DND-41 (cell line): ENCODE results near the gene IRF3.

Experiments
- EZH2 ChIP-seq: IDR thresholded peaks from 3 replicates; pipeline ENCODE4 v1.6.1; 2012; ENCODE audit warnings: borderline replicate concordance, low read depth, mild to moderate bottlenecking, moderate library complexity, low read length, inconsistent platforms; ENCODE audit not compliant: severe bottlenecking
- TF ChIP-seq, protein P1 (sequence below): IDR thresholded peaks from 2 replicates; pipeline ENCODE4 v1.5.1; 2012; ENCODE audit warnings: borderline replicate concordance, low read length, moderate library complexity, mild to moderate bottlenecking; ENCODE audit not compliant: poor library complexity, severe bottlenecking; ENCODE audit errors: extremely low read depth

DNA sequence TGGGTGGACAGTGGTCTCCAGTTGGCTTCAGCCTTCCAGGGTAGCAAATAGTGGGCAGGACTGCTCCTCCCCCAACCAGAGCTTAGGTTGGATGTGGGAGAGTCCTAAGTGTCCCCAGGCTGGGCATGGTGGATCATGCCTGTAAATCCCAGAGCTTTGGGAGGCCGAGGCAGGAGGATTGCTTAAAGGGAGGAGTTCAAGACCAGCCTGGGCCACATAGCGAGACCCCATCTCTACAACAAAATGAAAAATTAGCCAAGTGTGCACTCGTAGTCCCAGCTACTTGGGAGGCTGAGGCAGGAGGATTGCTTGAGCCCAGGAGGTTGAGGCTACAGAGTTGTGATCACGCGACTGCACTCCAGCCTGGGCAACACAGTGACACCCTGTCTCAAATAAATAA is 33.1 kb downstream of the IRF3 start:
- TF ChIP-seq, protein P1, sequence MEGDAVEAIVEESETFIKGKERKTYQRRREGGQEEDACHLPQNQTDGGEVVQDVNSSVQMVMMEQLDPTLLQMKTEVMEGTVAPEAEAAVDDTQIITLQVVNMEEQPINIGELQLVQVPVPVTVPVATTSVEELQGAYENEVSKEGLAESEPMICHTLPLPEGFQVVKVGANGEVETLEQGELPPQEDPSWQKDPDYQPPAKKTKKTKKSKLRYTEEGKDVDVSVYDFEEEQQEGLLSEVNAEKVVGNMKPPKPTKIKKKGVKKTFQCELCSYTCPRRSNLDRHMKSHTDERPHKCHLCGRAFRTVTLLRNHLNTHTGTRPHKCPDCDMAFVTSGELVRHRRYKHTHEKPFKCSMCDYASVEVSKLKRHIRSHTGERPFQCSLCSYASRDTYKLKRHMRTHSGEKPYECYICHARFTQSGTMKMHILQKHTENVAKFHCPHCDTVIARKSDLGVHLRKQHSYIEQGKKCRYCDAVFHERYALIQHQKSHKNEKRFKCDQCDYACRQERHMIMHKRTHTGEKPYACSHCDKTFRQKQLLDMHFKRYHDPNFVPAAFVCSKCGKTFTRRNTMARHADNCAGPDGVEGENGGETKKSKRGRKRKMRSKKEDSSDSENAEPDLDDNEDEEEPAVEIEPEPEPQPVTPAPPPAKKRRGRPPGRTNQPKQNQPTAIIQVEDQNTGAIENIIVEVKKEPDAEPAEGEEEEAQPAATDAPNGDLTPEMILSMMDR: no peak
- TF ChIP-seq EZH2: no peak
